HG02943 (cell line): Measurements from ENCODE around the gene MRTO4.
"Not testable (repeated sequence)": the region's sequence is repeated elsewhere in the genome, so short reads cannot be mapped to it uniquely, and the experiment has no call there.

ENCODE experiments used
- ATAC-seq: cut with Tn5 transposase; IDR thresholded peaks from one replicate; pipeline ENCODE4 v1.9.1; 2021; ENCODE audit warnings: mild to moderate bottlenecking, low read depth, moderate library complexity; ENCODE audit not compliant: unreplicated experiment

MRTO4 gene

GRCh38 chr1:19251305-19252196, at the start of gene MRTO4, which contains the start of gene EMC1:
TSS of gene MRTO4 (plus strand) at chr1:19251805. CDS start at chr1:19251836, 31 bp downstream.
TSS of gene EMC1 (minus strand) at chr1:19251524. CDS start at chr1:19251509, 15 bp downstream.
- ATAC-seq: peak; percentile 76

- no peak for ATAC-seq
Measured at GRCh38 chr1:19202396-19202795, 49.2 kb upstream of the MRTO4 start.

- no peak for ATAC-seq
Measured at GRCh38 chr1:19203440-19203839, 48.2 kb upstream of the MRTO4 start.

- ATAC-seq: no peak
Measured at GRCh38 chr1:19204446-19205266, 46.9 kb upstream of the MRTO4 start.

DNA sequence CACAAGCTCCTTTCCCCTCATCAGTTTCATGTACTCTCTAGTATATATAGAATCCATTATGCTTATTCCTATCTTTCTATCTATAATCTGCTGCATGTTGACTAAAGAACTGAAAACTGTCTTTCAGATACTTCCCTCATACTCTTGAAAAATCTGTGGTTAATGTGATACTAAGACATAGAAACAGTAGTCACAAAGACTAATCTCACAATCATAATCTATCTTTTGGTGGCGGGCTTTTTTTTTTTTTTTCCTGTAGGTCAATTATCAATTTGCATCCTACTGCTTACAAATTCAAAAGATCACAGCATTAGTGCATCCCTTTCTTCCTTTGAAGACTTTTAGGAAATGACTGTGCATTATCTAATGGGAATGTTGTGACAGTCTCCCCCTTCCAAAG, 46.2 kb upstream of the MRTO4 start:
- no peak for ATAC-seq

DNA sequence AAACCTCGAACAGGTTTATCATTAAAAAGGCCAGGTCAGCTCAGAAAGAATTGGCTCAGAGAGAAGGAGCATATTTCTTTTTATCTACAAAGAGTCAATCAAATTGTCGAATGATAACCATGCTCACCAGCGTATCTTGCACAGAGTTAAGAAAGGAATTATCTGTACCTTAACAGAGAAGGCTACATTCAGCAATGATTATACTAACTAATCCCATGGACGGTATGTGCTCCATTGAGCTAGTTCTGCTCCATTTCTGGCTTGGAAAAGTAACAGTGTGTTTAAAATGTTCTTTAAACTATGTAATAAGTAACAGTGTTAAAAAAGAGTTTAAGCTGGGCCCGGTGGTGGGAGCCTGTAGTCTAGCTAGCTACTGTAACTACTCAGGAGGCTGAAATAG, 45.8 kb upstream of the MRTO4 start:
- no peak for ATAC-seq

- no peak for ATAC-seq
Measured at GRCh38 chr1:19206947-19207346, 44.7 kb upstream of the MRTO4 start.

- ATAC-seq: no peak
Measured at GRCh38 chr1:19208710-19209438, 42.7 kb upstream of the MRTO4 start.

GRCh38 chr1:19209439-19209989, 42.1 kb upstream of the MRTO4 start:
- peak; percentile 37 for ATAC-seq

- peak; percentile 82 for ATAC-seq
Measured at GRCh38 chr1:19209990-19210771, 41.4 kb upstream of the MRTO4 start, which contains the start of gene UBR4. TSS of gene UBR4 (minus strand) at chr1:19210266. CDS start at chr1:19210248, 18 bp downstream.

- no peak for ATAC-seq
Measured at GRCh38 chr1:19210772-19211549, 40.6 kb upstream of the MRTO4 start.

- ATAC-seq: no peak
Measured at GRCh38 chr1:19212167-19212566, 39.4 kb upstream of the MRTO4 start.

GRCh38 chr1:19213580-19213979, 38.0 kb upstream of the MRTO4 start:
- ATAC-seq: no peak

GRCh38 chr1:19216585-19216984, 35.0 kb upstream of the MRTO4 start:
- ATAC-seq: not testable (repeated sequence)

DNA sequence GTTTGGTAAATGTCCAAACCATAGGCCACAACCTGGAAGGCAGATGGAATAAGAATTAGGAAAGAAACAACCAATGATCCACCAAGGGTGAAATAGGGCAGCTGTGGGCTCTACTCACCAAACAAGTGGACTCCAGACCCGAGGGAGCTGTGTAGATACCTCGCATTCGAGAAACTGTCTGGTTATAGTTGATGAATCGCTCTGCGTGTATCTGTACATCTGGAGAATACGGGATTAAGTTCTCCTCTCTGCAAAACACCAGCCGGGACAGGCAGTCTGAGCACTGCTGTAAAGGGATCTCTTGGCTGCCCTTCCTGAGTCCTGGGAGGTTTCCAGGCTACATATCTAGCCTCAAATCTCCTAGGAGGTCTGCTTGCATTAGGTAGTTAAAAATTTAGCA, 32.2 kb upstream of the MRTO4 start:
- ATAC-seq: no peak

DNA sequence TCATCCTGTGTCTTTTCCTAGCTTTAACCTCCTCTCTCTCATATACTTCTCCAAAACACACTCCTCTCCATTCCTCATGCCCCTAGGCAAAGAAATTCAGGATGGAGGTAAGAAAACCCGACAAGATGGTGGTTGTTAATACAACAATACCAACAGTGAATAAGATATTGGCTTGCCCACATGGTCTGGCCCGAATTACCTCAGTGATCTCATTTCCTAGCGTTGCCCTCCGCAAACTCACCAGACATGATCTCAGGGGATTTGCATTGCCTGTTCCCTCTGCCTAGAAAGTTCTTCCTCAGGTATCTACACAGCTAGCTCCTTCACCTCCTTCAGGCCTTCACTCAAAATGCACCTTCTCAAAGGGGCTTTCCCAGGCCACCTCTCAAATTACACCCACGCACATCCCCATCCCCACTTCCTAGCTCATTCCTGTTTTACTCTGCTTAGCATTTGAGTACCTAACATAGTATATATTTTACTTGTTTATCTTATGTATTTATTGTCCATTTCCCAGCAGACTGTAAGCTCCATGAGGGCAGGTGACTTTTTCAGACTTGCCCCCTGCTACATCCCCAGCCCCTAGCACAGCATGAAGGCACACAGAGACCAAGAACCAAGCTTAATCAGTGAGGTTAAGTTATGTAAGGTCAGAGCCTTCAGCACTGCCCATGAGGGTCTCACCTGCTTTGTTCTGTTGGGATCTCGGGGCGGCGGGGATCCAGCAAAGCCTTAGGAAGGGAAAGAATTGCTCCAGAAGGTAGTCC, 31.3 kb upstream of the MRTO4 start:
- no peak for ATAC-seq

- ATAC-seq: no peak
Measured at GRCh38 chr1:19220991-19221390, 30.6 kb upstream of the MRTO4 start.

DNA sequence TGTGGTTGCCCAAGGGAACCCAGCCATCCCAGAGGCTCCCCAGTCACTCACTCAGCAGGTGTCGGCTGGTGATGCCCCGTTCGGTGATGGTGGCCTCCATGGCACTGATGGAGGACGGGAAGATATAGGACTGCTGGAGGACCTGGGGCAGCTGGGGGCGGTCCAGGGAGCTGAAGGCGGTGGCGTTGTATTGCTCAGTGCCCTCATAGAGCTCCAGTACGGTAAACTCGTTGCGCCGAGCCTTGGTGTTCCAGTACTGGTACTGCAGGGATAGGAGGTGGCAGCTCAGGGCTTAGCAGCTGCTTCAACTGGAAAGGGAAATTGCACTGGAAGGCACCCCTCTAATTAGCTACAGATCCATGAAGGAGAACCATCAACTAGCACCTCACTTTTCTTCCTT, 29.0 kb upstream of the MRTO4 start:
- no peak for ATAC-seq
